Kidney epithelial cell (primary cell): Measurements from ENCODE around the gene TMEM18. TPM values are rescaled to one million over a fixed set of nuclear protein-coding genes. Genes with fewer than 3 reads are reported as not detected.

Experiments used
- DNase-seq: peaks from one replicate; pipeline ENCODE4 v3.0.0-alpha.2; 2010; ENCODE audit warnings: low read depth
- H3K27me3 ChIP-seq: 2 replicates; pipeline ENCODE4 v1.6.0; 2011; ENCODE audit warnings: low read length; ENCODE audit not compliant: control insufficient read depth, insufficient read depth
- H3K36me3 ChIP-seq: 2 replicates; pipeline ENCODE4 v1.5.1; 2011; ENCODE audit warnings: low read length; ENCODE audit not compliant: control insufficient read depth, insufficient read depth
- H3K4me3 ChIP-seq: 2 replicates; pipeline ENCODE4 v1.5.1; 2011; ENCODE audit warnings: low read depth, mild to moderate bottlenecking, control low read depth, low read length
- CTCF ChIP-seq: IDR thresholded peaks from 2 replicates; pipeline ENCODE4 v1.5.1; 2011; ENCODE audit warnings: mild to moderate bottlenecking, moderate library complexity, low read length, control low read depth, inconsistent platforms; ENCODE audit not compliant: insufficient read depth, poor library complexity, severe bottlenecking
- total RNA-seq: library from RNA; depleted of rRNA; stranded (reverse); fragments of >200 nt; gene quantifications from 2 replicates; pipeline ENCODE4 v1.2.3, GENCODE V29; 2015

TMEM18 gene
- total RNA-seq, 1 donor from 2014 or later, result 37.1 TPM

- H3K4me3 ChIP-seq, result no peak overlapping the region
- no peak for TF ChIP-seq CTCF
- peaks cover 6% of the 10 kb centered on the region for H3K27me3 ChIP-seq
- no peak for DNase-seq
- H3K36me3 ChIP-seq, result no peaks in the 10 kb centered on the region
Observed at GRCh38 chr2:653645-654425, 23.4 kb downstream of the TMEM18 start.

GRCh38 chr2:652881-653480 lies 24.2 kb downstream of the TMEM18 start:
- H3K36me3 ChIP-seq, result no peaks in the 10 kb centered on the region
- peaks cover 6% of the 10 kb centered on the region for H3K27me3 ChIP-seq
- H3K4me3 ChIP-seq, result no peak overlapping the region
- DNase-seq, result no peak
- TF ChIP-seq CTCF, result no peak

- TF ChIP-seq CTCF, result no peak
- Histone ChIP-seq H3K4me3 (no peak overlapping the region), H3K27me3 (peaks cover 6% of the 10 kb centered on the region), H3K36me3 (no peaks in the 10 kb centered on the region)
- DNase-seq, result no peak
Observed at GRCh38 chr2:651951-652373, 25.2 kb downstream of the TMEM18 start.

GRCh38 chr2:650343-651310 lies 26.6 kb downstream of the TMEM18 start:
- H3K36me3 ChIP-seq, result no peaks in the 10 kb centered on the region
- peaks cover 6% of the 10 kb centered on the region for H3K27me3 ChIP-seq
- H3K4me3 ChIP-seq, result no peak overlapping the region
- TF ChIP-seq CTCF, result no peak
- DNase-seq, result no peak

- H3K36me3 ChIP-seq, result no peaks in the 10 kb centered on the region
- peaks cover 6% of the 10 kb centered on the region for H3K27me3 ChIP-seq
- no peak for TF ChIP-seq CTCF
- H3K4me3 ChIP-seq, result no peak overlapping the region
- DNase-seq, result no peak
Observed at GRCh38 chr2:649426-650342, 27.5 kb downstream of the TMEM18 start.
